Stimulated activated CD4-positive, alpha-beta T cell treated with anti-CD3 and anti-CD28 coated beads, Interleukin-1b, Interleukin-23, amount 100 ng/mL, for 48 hours (primary cell): ENCODE results near the gene TSPAN13.

Source experiments
- DNase-seq: peaks from one replicate; pipeline ENCODE4 v3.0.0-alpha.2; 2020

Gene TSPAN13

DNA sequence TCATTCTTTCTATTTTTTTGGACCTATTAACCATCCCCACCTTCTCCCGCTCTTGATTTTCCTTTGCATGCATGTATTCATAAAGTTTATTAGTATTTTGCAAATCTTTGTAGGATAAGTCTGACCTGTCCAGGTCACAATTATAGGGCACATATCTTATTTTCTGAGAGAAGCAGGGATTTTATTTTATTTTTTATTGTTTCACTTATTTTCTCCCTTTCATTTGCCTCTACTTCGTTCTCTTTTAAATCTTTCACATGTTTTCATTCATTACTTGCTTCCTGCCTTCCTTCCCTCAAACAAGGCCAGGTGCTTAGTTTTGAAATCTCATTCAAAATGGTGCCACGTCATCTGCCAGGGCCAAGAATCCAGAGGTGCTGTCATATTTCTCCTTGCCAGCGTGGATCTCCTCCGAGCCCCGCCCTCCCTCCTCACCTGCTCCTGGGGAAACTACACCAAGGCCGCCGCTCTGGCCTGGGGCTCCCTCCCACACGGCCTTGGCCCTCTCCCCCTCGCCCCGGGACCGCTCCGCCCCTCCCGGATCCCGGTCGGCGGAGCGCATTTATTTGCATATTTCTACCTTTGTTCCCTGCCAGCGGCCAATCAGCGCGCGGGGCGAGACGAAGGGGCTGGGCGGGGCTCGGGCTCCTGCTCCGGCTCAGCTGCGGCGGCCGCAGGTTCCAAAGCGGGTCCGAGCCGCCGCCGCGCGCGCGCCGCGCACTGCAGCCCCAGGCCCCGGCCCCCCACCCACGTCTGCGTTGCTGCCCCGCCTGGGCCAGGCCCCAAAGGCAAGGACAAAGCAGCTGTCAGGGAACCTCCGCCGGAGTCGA is at the start of gene TSPAN13:
TSPAN13 (plus strand) TSS at position 654 of the 830 bp plus-strand sequence. CDS start 213 bp downstream, outside the sequence.
- peak; percentile 70 for DNase-seq

DNA sequence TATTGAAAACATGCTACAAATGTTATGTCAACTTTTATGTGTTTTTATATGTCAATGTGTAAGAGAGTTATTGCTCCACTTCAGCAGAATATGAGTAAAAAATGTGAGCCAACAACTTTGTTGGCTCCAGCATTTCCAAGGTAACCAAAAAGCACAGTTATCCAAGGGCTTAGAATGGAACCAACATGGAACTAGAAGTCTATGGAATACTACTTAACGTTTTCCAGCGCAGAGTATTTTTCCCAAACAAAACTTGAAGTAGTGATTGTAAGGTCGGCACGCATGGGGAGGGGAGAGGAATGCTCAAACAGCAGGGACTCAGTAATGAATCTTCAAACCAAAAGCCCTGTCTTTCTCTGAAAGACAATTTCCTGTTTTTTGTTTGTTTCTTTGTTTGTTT is 45.0 kb upstream of the TSPAN13 start:
- DNase-seq, result no peak

DNA sequence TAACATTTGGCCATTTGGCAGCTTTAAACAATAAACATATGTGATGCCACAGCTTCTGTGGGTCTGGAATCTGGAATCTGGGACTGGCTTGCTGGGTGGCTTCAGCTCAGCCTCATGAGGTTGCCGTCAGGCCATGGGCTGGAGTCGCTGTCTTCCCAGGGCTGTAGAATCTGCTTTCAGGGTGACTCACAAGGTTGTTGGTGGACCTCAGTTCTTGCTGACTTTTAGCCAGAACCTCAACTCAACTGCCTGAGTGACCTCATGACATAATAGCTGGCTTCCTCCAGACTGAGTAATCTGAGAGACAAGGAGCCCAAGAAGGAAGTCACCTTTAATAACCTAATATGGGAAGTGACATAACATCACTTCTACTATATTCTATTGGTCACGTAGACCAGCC is 44.6 kb upstream of the TSPAN13 start:
- no peak for DNase-seq

DNA sequence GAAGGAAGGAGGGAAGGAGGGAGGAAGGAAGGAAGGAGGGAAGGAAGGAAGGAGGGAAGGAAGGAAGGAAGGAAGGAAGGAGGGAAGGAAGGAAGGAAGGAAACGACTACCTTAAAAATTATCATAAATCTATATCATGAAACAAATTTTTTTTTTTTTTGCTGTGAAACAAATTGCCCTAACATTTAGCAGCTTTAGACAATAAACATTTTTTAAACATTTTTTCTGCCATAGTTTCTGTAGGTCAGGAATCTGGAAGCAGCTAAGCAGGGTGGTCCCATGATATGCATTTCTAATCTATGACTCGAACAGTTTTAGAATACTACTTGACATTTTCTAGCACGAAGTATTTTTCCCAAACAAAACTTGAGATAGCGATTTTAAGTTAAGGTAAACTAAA is 42.9 kb upstream of the TSPAN13 start:
- DNase-seq, result no peak

DNA sequence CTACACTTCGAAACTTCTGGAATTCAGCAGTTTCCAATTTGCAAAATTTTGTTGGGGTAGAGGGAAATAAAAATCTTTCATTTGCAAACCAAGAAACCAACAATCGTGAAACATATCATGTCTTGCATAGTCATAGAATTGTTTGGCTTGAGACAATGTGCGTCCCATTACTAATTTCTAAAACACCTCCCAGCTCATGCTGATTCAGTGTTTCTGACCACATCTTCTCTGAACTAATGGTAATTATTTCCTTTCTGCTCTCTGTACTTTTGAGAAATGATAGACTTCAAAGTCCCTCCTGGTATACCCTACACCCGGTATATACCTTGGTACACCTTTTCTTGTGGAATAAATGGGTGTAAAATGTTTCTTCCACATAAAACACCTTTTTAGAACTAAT is 41.8 kb upstream of the TSPAN13 start:
- no peak for DNase-seq

DNA sequence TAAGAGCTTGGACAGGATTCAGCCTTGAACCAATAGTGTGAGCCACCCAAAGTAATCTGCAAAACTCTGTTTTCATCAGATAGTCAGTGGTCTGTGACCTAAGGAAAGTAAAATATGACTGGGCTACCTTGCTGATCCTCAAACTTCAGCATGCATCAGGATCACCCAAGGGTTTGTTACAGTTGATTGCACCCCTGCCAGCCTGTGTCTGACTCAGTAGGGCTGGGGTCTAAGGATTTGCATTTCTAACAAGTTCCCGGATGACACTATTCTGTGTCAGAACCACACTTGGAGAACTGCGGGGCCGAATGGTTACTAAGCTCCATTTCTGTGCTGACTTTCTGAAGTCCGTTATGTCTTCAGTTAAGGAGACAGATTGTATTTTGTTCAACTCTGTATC is 40.6 kb upstream of the TSPAN13 start:
- peak; percentile 61 for DNase-seq

DNA sequence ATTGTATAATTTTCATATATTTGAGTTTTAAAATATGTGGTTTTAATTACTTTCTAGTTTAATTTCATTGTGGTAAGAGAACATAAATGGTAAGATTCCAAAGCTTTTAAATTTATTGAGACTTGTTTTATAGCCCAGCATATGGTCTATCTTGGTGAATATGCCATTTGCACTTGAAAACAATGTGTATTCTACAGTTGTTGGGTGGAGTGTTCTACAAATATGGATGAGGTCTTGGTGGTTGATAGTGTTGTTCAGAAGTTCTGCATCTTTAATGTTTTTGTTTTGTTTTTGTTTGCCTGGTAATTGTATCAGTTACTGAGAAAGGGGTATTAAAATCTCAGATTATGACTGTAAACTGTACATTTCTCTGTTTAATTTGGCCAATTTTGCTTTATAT is 37.6 kb upstream of the TSPAN13 start:
- no peak for DNase-seq

DNA sequence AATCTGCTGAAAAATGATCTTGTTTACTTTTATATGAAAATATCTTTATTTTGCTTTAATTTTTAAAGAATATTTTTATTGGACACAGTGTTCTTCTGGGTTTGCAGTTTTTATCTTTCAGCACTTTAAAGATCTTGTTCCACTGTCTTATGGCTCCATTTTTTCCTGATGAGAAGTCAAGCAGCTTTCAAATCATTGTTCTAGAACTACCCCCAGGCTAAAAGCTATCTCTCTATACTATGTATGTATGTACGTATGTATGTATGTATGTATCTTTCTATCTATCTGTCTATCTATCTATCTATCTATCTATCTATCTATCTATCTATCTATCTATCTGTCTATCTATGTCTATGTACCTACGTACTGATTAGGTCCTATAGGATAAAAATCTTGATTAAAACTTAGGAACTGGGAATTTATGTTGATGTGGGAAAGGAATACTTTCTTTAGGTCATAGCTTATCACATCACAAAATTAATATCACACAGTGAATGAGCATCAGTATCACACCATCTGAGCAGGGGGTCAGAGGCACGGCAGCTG is 35.4 kb upstream of the TSPAN13 start:
- DNase-seq, result no peak

DNA sequence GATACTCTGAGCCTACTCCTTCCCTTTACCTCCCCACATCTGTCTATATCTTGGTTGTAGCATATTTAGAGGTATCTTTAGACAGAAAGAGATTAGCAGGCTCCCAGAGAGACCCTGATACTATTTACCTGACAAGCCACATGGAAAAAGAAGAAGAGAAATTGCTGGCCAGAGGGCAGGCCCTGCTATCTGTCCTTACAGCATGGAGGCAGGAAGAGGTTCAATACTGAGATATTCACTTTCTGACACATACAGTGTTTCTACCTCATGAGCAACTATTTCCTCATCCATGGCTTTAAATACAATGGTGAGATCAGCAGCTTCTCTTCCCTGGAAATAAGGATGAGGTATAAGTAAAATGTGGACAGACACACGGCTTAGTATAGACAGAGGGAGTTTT is 33.9 kb upstream of the TSPAN13 start:
- DNase-seq, result no peak

DNA sequence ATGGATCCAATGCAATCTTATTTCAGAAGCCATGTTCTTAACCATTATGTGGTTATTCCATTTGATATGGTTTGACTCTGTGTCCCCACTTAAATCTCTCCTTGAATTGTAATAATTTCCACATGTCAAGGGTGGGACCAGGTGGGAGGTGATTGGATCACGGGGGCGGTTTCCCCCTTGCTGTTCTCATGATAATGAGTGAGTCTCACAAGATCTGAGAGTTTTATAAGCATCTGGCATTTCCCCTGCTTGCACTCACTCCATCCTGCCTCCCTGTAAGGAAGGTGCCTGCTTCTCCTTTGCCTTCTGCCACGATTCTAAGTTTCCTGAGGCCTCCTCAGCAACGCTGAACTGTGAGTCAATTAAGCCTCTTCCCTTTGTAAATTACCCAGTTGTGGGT is 32.0 kb upstream of the TSPAN13 start:
- no peak for DNase-seq

DNA sequence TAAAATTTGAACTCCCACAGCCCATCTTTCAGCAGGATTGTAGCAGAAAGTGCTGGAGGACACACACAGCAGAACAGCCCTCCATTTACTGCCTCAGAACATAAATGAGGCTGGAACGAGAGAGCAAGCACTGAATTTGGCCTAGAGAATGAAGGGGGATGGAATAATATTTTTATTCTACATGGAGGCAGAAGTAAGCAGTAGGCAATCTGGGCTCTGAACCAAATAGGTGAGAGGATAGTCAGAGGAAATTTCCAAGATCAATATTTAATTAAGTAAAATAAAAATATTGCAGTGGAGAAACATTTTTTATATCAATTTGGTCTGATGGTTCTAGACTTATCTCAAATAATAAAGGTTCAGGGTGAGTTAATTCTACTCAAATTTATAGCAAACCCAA is 29.2 kb upstream of the TSPAN13 start:
- no peak for DNase-seq

DNA sequence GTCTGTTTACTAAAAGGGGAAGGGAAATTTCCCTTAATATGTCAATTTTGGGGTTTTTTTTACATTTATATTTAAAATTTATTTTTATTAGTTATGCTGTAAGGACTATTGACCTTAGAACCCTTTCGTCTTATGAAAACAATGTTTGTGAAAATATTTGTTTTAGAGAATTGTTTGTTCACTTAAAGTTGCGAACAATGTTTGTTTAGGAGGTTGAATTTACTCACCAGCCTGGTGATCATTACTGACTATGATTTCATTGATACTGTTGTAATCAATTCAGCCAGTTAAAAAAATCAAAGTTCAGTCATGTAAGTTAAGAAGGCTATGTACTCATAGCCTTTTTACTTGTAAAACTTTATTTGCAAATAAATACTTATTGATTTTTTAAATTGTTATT is 27.4 kb upstream of the TSPAN13 start:
- no peak for DNase-seq

DNA sequence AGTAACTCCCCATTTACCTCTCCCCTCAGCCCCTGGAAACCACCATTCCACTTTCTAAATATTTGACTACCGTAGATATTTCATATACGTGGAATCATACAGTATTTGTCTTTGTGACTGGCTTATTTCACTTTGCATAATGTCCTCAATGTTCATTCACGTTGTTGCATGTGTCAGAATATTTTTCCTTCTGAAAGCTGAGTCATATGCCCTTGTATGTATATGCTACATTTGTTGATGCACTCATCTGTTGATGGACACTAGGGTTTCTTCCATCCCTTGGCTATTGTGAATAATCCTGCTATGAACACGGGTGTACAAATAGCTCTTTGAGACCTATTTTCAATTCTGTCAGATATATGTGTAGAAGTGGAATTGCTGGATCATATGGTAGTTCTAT is 25.8 kb upstream of the TSPAN13 start:
- DNase-seq, result no peak

DNA sequence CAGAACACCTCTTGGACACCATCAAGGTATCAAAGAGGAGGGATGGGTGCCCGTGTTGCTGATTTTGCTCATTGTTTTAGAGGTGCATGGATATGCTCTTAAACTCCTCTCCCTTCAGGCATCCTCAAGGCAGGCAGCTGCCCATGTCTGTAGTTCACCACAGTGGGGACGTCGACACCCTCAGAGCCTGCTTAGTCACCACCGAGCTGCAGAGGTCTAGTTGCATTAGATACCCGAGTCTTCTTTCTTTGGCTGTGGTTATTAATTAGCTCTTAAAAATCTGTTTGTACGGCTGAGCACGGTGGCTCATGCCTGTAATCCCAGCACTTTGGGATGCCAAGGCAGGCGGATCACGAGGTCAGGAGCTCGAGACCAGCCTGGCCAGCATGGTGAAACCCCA is 24.7 kb upstream of the TSPAN13 start:
- DNase-seq, result no peak

DNA sequence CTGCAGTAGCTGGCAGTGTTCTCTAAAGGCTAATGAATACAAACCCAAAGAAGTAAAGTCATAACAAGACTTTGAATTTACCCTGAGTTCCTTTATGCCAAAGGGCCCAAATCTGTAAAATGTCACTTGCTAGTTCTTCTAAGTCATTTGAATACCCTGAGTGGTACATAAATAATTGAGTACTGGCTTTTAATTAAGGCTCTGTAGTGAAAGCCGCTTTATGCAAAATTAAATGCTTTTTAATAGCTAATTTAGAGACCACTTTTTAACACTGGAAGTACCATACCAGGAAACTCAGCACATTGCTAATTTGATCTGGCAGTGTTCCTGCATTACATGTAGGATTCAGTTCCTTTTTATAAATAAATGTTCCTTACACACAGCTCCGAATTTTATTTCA is 24.0 kb upstream of the TSPAN13 start:
- DNase-seq, result no peak

DNA sequence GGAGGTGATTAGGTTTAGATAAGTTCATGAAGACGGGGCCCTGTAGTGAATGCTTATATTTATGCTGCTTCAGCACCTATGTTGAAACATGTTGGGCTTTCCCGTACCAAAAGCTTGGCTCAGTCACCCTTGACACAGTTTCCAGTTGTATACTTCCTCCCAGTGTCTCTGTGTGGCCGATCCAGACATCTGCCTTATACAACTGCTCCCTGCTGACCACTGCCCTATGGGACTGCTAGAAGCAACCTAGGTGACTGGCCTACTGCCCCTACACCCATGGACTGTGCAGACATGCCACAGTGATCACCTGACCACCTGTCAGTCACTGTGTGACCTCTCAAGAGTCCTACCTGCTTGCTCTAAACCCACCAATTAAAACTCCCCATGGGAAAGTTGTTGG is 22.6 kb upstream of the TSPAN13 start:
- no peak for DNase-seq

DNA sequence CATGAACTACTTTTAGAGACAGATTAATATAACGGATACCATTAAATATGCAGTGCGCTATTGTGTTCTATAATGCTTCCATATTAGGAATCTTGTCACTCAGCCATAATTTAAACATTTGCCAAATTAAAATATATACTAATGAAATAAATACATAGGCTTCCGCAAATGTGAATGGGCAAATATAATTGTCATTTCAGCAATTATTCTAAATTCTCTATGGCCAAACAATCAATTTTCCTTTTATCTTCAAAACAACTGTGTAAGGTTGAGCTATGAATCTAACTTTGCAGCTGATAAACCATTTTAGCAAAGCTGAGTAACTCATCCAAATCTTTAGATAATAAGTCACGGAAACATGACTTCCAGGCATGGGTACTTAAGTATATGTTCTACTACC is 20.7 kb upstream of the TSPAN13 start:
- DNase-seq, result no peak

DNA sequence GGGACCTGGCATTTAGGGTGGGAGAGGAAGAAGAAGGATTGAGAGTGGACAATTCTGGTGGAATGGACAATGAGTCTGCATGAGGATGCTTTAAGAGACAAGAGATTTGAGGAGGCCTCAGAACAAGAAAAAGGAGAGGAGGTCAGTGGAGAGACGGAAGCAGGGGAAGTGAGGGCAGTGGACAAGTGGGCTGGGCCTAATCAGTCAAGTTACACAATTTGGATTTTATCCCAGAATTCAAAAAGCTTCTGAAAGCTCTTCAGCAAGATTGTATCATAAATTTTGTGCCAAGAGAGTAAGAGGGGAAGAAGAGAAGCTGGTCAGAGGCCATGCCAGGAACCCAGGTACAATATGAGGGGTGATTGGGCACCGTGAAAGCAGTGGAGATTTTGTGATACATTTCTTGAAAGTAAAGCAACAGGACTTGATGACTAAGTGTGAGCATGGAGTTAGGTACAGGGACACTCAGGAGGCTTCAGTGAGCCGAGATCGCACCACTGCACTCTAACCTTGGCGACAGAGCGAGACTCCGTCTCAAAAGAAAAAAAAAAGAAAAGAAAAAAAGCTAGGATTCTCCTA is 19.3 kb upstream of the TSPAN13 start:
- no peak for DNase-seq

DNA sequence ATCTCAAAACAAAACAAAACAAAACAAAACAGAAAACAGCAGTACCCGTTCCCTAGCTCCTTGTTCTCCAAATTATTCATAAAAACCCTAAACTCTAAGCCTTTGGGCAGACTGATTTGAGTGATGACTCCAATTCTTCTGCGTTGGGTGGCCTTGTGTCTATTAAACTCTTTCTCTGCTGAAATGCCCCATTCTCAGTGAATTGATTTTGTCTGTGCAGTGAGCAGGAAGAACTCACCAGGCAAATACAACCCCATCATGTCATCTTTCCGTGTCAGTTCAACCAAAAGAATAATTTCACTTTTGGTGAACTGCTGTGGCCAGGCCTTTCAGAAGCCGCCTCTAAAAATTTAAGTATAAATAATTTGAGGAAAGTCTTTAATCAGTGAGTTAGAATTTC is 18.5 kb upstream of the TSPAN13 start:
- DNase-seq, result no peak

DNA sequence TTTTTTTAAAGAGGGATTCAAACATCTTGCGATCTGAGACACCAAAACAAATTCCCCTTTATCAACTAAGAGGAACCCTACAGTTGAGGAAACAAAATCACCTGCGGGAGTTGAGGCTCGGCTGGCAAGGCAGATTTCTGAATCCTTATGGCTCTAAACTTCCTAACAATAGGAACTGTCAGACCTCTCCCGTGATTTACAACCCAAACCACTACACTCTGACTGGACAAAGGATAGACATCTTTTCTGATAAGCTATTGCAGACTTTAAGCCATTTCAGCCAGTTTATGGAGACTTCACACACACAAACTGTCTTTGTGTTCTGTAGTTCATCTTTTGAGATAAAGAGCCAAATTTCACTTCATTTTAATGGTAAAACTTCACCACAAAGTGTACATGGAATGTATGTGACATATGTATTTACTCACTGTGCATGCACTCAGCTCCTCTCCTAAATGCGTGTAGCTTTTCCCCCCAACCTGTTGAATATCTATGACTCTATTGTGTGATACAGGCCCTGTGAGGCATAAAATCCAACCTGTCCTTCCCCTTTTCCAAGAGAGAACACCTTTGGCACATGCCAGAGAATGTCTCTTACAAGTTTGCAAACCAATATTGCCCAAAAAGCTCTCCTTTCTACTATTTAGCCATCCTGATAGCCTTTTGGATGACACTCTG is 15.4 kb upstream of the TSPAN13 start:
- no peak for DNase-seq

DNA sequence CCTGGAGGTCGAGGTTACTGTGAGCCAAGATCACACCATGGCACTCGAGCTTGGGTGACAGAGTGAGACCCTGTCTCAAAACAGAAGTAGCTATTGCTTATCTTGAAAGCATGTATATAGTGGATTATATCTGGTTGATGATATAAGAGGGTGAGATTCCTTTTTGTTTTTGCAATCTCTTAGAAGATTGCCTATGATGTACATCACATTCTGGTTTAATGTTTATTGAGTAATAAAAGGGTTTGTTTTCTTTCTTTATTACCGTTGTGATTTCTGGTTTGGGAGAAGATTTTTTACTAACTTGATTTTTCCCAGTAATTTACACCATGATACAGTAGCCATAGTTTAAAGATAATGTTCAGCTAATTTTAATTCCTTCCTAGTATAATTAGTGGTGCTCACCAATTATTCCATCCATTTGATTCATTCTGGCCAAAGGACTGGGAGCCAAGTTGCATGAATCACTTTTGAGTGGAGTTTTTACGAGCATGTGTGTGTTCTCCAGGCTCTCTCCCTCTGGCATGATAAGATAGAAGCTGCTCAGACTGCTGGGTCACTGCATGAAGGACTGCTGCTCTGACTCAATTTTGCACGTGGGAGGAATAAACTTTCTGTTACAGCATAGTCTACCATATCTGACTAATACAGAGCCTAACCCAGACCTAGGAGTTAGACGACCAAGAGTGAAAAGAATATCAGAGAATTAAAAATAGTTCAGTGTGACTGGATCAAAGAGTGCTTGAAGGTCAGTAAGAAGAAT is 13.5 kb upstream of the TSPAN13 start:
- no peak for DNase-seq

DNA sequence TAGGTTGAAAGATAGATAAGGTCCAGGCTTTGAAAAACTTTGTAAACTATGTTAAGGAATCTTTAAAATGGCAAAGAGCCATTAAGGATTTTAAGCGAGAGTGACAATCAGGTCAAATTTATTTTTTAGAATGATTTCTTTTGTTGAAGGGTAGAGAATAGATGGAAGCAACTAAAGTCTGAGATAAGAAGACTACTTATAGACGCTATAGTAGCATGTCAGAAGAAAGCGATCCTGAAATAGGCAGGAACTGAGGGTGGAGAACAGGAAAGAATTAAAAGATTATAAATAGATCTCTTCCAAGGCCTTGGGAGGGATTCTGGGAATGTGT is 13.0 kb upstream of the TSPAN13 start:
- no peak for DNase-seq

DNA sequence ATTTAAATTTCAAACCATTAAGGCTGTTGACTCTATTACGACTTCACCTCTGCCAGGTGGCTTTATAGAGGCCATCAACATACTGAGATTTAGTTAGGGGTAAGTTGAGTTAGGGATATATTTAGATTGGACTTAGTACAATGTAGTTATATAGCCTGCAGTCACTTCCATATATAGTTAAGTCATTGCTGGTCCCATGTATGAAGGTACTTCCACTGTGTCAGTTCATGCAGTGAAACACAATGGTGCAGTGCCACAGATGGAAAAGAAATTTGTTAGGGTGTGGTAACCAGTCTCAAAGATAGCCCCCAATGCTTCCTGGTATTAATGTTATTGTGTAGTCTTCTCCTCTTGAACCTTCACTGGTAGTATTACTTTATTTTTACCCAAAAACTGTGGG is 12.6 kb upstream of the TSPAN13 start:
- DNase-seq, result no peak
